IPS-18a (cell line): ENCODE results near the gene TNPO3.

Source experiments
- H3K27ac ChIP-seq: one replicate; pipeline ENCODE4 v1.5.1; 2013; ENCODE audit warnings: low read length
- H3K27me3 ChIP-seq: one replicate; pipeline ENCODE4 v1.6.1; 2013; ENCODE audit warnings: mild to moderate bottlenecking, low read length; ENCODE audit not compliant: control insufficient read depth, insufficient read depth
- H3K36me3 ChIP-seq: one replicate; pipeline ENCODE4 v1.6.1; 2013; ENCODE audit warnings: low read depth, low read length; ENCODE audit not compliant: control insufficient read depth
- H3K4me1 ChIP-seq: one replicate; pipeline ENCODE4 v1.6.1; 2013; ENCODE audit warnings: low read depth, low read length; ENCODE audit not compliant: control insufficient read depth
- H3K4me3 ChIP-seq: one replicate; pipeline ENCODE4 v1.5.1; 2013; ENCODE audit warnings: low read length
- H3K9ac ChIP-seq: one replicate; pipeline ENCODE4 v1.6.1; 2013; ENCODE audit warnings: mild to moderate bottlenecking, low read length, moderate library complexity
- H3K9me3 ChIP-seq: one replicate; pipeline ENCODE4 v1.6.1; 2013; ENCODE audit warnings: low read depth, low read length; ENCODE audit not compliant: control insufficient read depth

The TNPO3 gene

GRCh38 chr7:128933180-128933891 is 121.6 kb downstream of the TNPO3 start:
- Histone ChIP-seq H3K9me3 (no peaks in the 10 kb centered on the region), H3K9ac (no peak overlapping the region), H3K27ac (no peak overlapping the region), H3K36me3 (no peaks in the 10 kb centered on the region), H3K4me1 (no peaks in the 10 kb centered on the region), H3K4me3 (no peak overlapping the region), H3K27me3 (peaks cover 27% of the 10 kb centered on the region)

GRCh38 chr7:128932862-128933179 is 122.1 kb downstream of the TNPO3 start:
- peaks cover 22% of the 10 kb centered on the region for H3K27me3 ChIP-seq
- no peaks in the 10 kb centered on the region for H3K9me3 ChIP-seq
- no peak overlapping the region for H3K4me3 ChIP-seq
- no peaks in the 10 kb centered on the region for H3K36me3 ChIP-seq
- no peak overlapping the region for H3K27ac ChIP-seq
- no peaks in the 10 kb centered on the region for H3K4me1 ChIP-seq
- no peak overlapping the region for H3K9ac ChIP-seq

GRCh38 chr7:128931965-128932861 is 122.7 kb downstream of the TNPO3 start:
- Histone ChIP-seq H3K9me3 (no peaks in the 10 kb centered on the region), H3K36me3 (no peaks in the 10 kb centered on the region), H3K4me3 (no peak overlapping the region), H3K4me1 (no peaks in the 10 kb centered on the region), H3K9ac (no peak overlapping the region), H3K27ac (no peak overlapping the region), H3K27me3 (peaks cover 16% of the 10 kb centered on the region)

- Histone ChIP-seq H3K36me3 (no peaks in the 10 kb centered on the region), H3K27ac (no peak overlapping the region), H3K27me3 (peaks cover 7% of the 10 kb centered on the region), H3K9ac (no peak overlapping the region), H3K9me3 (no peaks in the 10 kb centered on the region), H3K4me1 (no peaks in the 10 kb centered on the region), H3K4me3 (no peak overlapping the region)
Measured at GRCh38 chr7:128931190-128931798, 123.6 kb downstream of the TNPO3 start.

- Histone ChIP-seq H3K9ac (no peak overlapping the region), H3K9me3 (no peaks in the 10 kb centered on the region), H3K4me1 (no peaks in the 10 kb centered on the region), H3K27me3 (no peaks in the 10 kb centered on the region), H3K36me3 (no peaks in the 10 kb centered on the region), H3K4me3 (no peak overlapping the region), H3K27ac (no peak overlapping the region)
Measured at GRCh38 chr7:128928882-128929788, 125.8 kb downstream of the TNPO3 start.

GRCh38 chr7:128928159-128928813 is 126.6 kb downstream of the TNPO3 start:
- H3K27ac ChIP-seq, result no peak overlapping the region
- H3K36me3 ChIP-seq, result no peaks in the 10 kb centered on the region
- H3K9me3 ChIP-seq, result no peaks in the 10 kb centered on the region
- H3K9ac ChIP-seq, result no peak overlapping the region
- no peaks in the 10 kb centered on the region for H3K27me3 ChIP-seq
- no peaks in the 10 kb centered on the region for H3K4me1 ChIP-seq
- no peak overlapping the region for H3K4me3 ChIP-seq

- Histone ChIP-seq H3K4me3 (no peak overlapping the region), H3K27me3 (no peaks in the 10 kb centered on the region)
Measured at GRCh38 chr7:128924707-128925588, 130.0 kb downstream of the TNPO3 start.

GRCh38 chr7:128923411-128923800 is 131.5 kb downstream of the TNPO3 start:
- Histone ChIP-seq H3K4me1 (peaks cover 4% of the 10 kb centered on the region), H3K4me3 (no peak overlapping the region), H3K27me3 (no peaks in the 10 kb centered on the region), H3K27ac (no peak overlapping the region), H3K36me3 (no peaks in the 10 kb centered on the region), H3K9me3 (no peaks in the 10 kb centered on the region), H3K9ac (no peak overlapping the region)

More at GRCh38 chr7:128924707-128925588, 130.0 kb downstream of the TNPO3 start:
- Histone ChIP-seq H3K9ac (no peak overlapping the region), H3K27ac (no peak overlapping the region), H3K9me3 (no peaks in the 10 kb centered on the region), H3K4me1 (peaks cover 4% of the 10 kb centered on the region), H3K36me3 (no peaks in the 10 kb centered on the region)

- Histone ChIP-seq H3K36me3 (no peaks in the 10 kb centered on the region), H3K27ac (no peak overlapping the region), H3K27me3 (no peaks in the 10 kb centered on the region), H3K4me3 (no peak overlapping the region), H3K9ac (no peak overlapping the region), H3K4me1 (peaks cover 4% of the 10 kb centered on the region), H3K9me3 (no peaks in the 10 kb centered on the region)
Measured at GRCh38 chr7:128922496-128923410, 132.2 kb downstream of the TNPO3 start.
